Measurements from ENCODE around the gene CHCHD3. TPM values are rescaled to one million over a fixed set of nuclear protein-coding genes. Genes with fewer than 3 reads are reported as not detected.

The CHCHD3 gene
- total RNA-seq, 1 experiment from 2014 or later = 149 TPM

DNA sequence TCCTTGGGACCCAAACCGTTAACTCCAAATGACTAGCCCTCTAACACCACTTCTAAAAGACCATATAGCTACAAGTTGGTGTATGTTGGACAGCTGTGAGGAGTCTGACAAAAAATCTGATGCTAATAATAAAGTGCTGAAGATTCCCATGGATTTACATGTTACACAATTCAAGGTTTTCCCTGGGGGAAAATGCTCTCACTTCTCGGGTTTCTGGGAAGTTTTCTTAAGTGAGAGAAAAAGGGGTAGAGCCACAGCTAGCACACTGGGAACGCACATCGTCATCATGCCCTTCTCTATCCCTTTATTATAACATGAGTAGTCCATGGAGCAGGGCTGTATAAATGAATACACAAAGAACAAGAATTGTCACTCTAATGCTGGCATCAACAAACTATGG, 162.1 kb downstream of the CHCHD3 start:
- Histone ChIP-seq H3K4me3 (ENCODE audit: low read length) (no peak overlapping the region), H3K27me3 (ENCODE audit: low read length) (no peaks in the 10 kb centered on the region), H2AFZ (ENCODE audit: low read length) (no peak overlapping the region), H3F3A (ENCODE audit: low read length, unreplicated experiment) (no peaks in the 10 kb centered on the region), H3K36me3 (ENCODE audit: low read depth, low read length) (no peaks in the 10 kb centered on the region), H3K79me2 (ENCODE audit: low read length) (no peaks in the 10 kb centered on the region), H4K20me1 (ENCODE audit: low read length) (no peaks in the 10 kb centered on the region), H3K9me3 (ENCODE audit: low read length) (no peaks in the 10 kb centered on the region), H3K4me1 (ENCODE audit: insufficient read depth, low read length) (no peaks in the 10 kb centered on the region), H3K27ac (ENCODE audit: low read length) (no peak overlapping the region), H3K9ac (ENCODE audit: low read length) (no peak overlapping the region), H3K4me2 (ENCODE audit: low read length) (no peak overlapping the region), H3K9me2 (replicated peaks; ENCODE audit: low read length) (no peaks in the 10 kb centered on the region)
- ATAC-seq (no peak), DNase-seq (no peak)
- intact Hi-C loops (cut with micrococcal nuclease) = no loop called here
- ChIA-PET CTCF (no interaction called here), POLR2A (ENCODE audit: unreplicated experiment) (no interaction called here)
- no TSS peak for BruUV-seq (replicated peaks)
- TF ChIP-seq EZH2phosphoT487 (IDR thresholded peaks at IDR 0.05; ENCODE audit: borderline replicate concordance, low read length) (no peak), EZH2 (IDR thresholded peaks at IDR 0.05; ENCODE audit: low read length, unreplicated experiment) (no peak)
- TF ChIP-seq, protein P1, sequence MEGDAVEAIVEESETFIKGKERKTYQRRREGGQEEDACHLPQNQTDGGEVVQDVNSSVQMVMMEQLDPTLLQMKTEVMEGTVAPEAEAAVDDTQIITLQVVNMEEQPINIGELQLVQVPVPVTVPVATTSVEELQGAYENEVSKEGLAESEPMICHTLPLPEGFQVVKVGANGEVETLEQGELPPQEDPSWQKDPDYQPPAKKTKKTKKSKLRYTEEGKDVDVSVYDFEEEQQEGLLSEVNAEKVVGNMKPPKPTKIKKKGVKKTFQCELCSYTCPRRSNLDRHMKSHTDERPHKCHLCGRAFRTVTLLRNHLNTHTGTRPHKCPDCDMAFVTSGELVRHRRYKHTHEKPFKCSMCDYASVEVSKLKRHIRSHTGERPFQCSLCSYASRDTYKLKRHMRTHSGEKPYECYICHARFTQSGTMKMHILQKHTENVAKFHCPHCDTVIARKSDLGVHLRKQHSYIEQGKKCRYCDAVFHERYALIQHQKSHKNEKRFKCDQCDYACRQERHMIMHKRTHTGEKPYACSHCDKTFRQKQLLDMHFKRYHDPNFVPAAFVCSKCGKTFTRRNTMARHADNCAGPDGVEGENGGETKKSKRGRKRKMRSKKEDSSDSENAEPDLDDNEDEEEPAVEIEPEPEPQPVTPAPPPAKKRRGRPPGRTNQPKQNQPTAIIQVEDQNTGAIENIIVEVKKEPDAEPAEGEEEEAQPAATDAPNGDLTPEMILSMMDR (conservative IDR thresholded peaks at IDR 0.05; ENCODE audit: low read depth, low read length) = no peak

DNA sequence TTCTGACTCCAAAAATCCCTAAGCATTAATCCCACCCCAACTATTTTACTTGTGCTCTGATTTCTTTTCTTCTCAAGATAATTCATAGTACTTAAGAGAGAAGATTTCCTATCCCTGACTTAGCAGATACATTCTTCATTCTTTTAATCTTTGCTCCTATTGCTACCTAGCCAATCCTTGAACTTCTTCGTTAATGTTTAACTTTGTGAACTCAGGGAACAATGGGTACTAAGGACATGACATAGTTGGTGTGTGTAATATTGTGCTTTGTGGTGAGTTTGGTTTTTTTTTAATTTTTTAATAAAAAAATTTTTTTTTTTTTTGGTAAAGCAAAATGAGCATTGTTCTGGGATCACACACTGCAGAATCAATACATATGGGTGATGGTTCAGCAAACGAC, 166.2 kb downstream of the CHCHD3 start:
- no peak overlapping the region for H3K4me2 ChIP-seq (ENCODE audit: low read length)
- TF ChIP-seq EZH2phosphoT487 (IDR thresholded peaks at IDR 0.05; ENCODE audit: borderline replicate concordance, low read length) = no peak
- TF ChIP-seq, protein P1 (conservative IDR thresholded peaks at IDR 0.05; ENCODE audit: low read depth, low read length) = no peak
- no TSS peak for BruUV-seq (replicated peaks)

DNA sequence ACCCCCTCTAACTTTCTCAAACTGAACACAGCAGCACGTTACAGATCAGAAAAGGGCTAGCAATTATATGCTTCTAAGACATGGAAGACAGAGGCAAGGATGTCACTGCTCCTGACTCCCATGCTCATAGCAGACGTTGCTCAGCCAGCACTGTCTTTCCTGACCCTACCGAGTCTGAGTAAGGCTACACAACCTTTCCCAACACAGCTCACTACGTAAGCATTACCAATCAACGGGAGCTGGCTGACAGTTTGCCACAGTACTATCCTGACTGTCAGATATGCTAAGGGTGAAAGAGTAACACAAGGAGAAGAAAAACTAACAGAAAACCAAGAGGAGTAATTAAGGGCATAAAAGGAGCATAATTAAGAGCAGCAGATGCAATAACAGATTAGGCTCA, 171.2 kb downstream of the CHCHD3 start:
- H3K4me2 ChIP-seq (ENCODE audit: low read length) = no peak overlapping the region
- no TSS peak for BruUV-seq (replicated peaks)

More for the DNA sequence above, 166.2 kb downstream of the CHCHD3 start:
- no peaks in the 10 kb centered on the region for H3F3A ChIP-seq (ENCODE audit: low read length, unreplicated experiment)
- ATAC-seq (no peak), DNase-seq (no peak)
- H4K20me1 ChIP-seq (ENCODE audit: low read length) = no peaks in the 10 kb centered on the region
- H3K9me3 ChIP-seq (ENCODE audit: low read length) = no peaks in the 10 kb centered on the region
- H3K36me3 ChIP-seq (ENCODE audit: low read depth, low read length) = no peaks in the 10 kb centered on the region; the same call in 1 of the 2 replicates
- H3K4me1 ChIP-seq (ENCODE audit: insufficient read depth, low read length) = no peaks in the 10 kb centered on the region
- H3K9me2 ChIP-seq (replicated peaks; ENCODE audit: low read length) = no peaks in the 10 kb centered on the region
- H3K27me3 ChIP-seq (ENCODE audit: low read length) = no peaks in the 10 kb centered on the region
- POLR2A ChIA-PET (ENCODE audit: unreplicated experiment) = no interaction called here
- no peak overlapping the region for H3K4me3 ChIP-seq (ENCODE audit: low read length)
- CTCF ChIA-PET = no interaction called here
- H3K79me2 ChIP-seq (ENCODE audit: low read length) = no peaks in the 10 kb centered on the region
- no peak overlapping the region for H3K27ac ChIP-seq (ENCODE audit: low read length)
- H3K9ac ChIP-seq (ENCODE audit: low read length) = no peak overlapping the region
- H2AFZ ChIP-seq (ENCODE audit: low read length) = no peak overlapping the region
- intact Hi-C loops (cut with micrococcal nuclease) = no loop called here

More for the DNA sequence above, 171.2 kb downstream of the CHCHD3 start:
- no peak for TF ChIP-seq EZH2 (IDR thresholded peaks at IDR 0.05; ENCODE audit: low read length, unreplicated experiment)
- TF ChIP-seq, protein P1 (conservative IDR thresholded peaks at IDR 0.05; ENCODE audit: low read depth, low read length) = no peak
- TF ChIP-seq EZH2phosphoT487 (IDR thresholded peaks at IDR 0.05; ENCODE audit: borderline replicate concordance, low read length) = no peak
- ATAC-seq = no peak
- DNase-seq = no peak
- Histone ChIP-seq H4K20me1 (ENCODE audit: low read length) (no peaks in the 10 kb centered on the region), H3K4me1 (ENCODE audit: insufficient read depth, low read length) (no peaks in the 10 kb centered on the region), H3K9me3 (ENCODE audit: low read length) (no peaks in the 10 kb centered on the region), H3K79me2 (ENCODE audit: low read length) (no peaks in the 10 kb centered on the region), H3F3A (ENCODE audit: low read length, unreplicated experiment) (no peaks in the 10 kb centered on the region), H3K36me3 (ENCODE audit: low read depth, low read length) (no peaks in the 10 kb centered on the region; the same call in 1 of the 2 replicates), H3K27ac (ENCODE audit: low read length) (no peak overlapping the region), H2AFZ (ENCODE audit: low read length) (no peak overlapping the region), H3K4me3 (ENCODE audit: low read length) (no peak overlapping the region), H3K9ac (ENCODE audit: low read length) (no peak overlapping the region), H3K27me3 (ENCODE audit: low read length) (no peaks in the 10 kb centered on the region), H3K9me2 (replicated peaks; ENCODE audit: low read length) (no peaks in the 10 kb centered on the region)
- ChIA-PET CTCF (no interaction called here), POLR2A (ENCODE audit: unreplicated experiment) (no interaction called here)
- intact Hi-C loops (cut with micrococcal nuclease) = no loop called here
